PC-9 (cell line): ENCODE measurements around the gene RBMS3. TPM values are rescaled to one million over a fixed set of nuclear protein-coding genes. Genes with fewer than 3 reads are reported as not detected.
"Not testable (repeated sequence)": the region's sequence is repeated elsewhere in the genome, so short reads cannot be mapped to it uniquely, and the experiment has no call there.

Experiments
- BruUV-seq: library from RNA; stranded (reverse); fragments of 400-500 nt; replicated peaks from 2 replicates; lab custom pipeline; 2021; lab: Mats Ljungman, UMichigan
- CTCF ChIA-PET: fragments of 300-600 bp; sonication (Branson Sonifier 250); formaldehyde crosslinking; loops from one replicate; lab custom pipeline; 2022; ENCODE audit warnings: antibody characterized with exemption; lab: Charles Lee
- POLR2A ChIA-PET: fragments of 300-600 bp; sonication (Branson Sonifier 250); formaldehyde crosslinking; loops from one replicate; lab custom pipeline; 2022; ENCODE audit warnings: antibody characterized with exemption; ENCODE audit not compliant: unreplicated experiment; lab: Charles Lee
- DNase-seq, 2 experiments: peaks; one replicate each; pipeline versions ENCODE4 v3.0.0 to v3.0.0-alpha.2; 2015 to 2022; ENCODE audit warnings: mixed read lengths in 1 of 2
- H2AFZ ChIP-seq: fragments of 200-600 bp; sonication (generic); 2 replicates; pipeline ENCODE4 v1.8.1; 2017; ENCODE audit warnings: antibody characterized with exemption
- H3F3A ChIP-seq: fragments of 200-600 bp; sonication (generic); 2 replicates; pipeline ENCODE4 v1.8.1; 2017; ENCODE audit warnings: antibody characterized with exemption, mild to moderate bottlenecking, low read depth; ENCODE audit not compliant: insufficient read depth
- H3K27ac ChIP-seq: fragments of 200-600 bp; sonication (generic); 2 replicates; pipeline ENCODE4 v1.6.1; 2016; ENCODE audit warnings: mixed run types
- H3K27me3 ChIP-seq: fragments of 200-600 bp; sonication (generic); 2 replicates; pipeline ENCODE4 v1.6.1; 2016; ENCODE audit warnings: low read depth, mixed run types; ENCODE audit not compliant: insufficient read depth
- H3K36me3 ChIP-seq: fragments of 200-600 bp; sonication (generic); 2 replicates; pipeline ENCODE4 v1.6.1; 2016; ENCODE audit warnings: low read depth, mixed run types
- H3K4me1 ChIP-seq: fragments of 200-600 bp; sonication (generic); replicated peaks from 2 replicates; pipeline ENCODE4 v1.6.1; 2016; ENCODE audit warnings: mixed run types; ENCODE audit not compliant: insufficient read depth
- H3K4me2 ChIP-seq: fragments of 200-600 bp; sonication (generic); 2 replicates; pipeline ENCODE4 v1.6.1; 2017; ENCODE audit warnings: mixed run types
- H3K4me3 ChIP-seq: fragments of 200-600 bp; sonication (generic); 2 replicates; pipeline ENCODE4 v1.6.1; 2016; ENCODE audit warnings: mixed run types
- H3K79me2 ChIP-seq: fragments of 200-600 bp; sonication (generic); 2 replicates; pipeline ENCODE4 v1.6.1; 2017; ENCODE audit warnings: low read depth, mixed run types
- H3K9me2 ChIP-seq: fragments of 200-600 bp; sonication (generic); 2 replicates; pipeline ENCODE4 v1.8.1; 2017; ENCODE audit warnings: mild to moderate bottlenecking; ENCODE audit not compliant: insufficient read depth
- H3K9me3 ChIP-seq: fragments of 200-600 bp; sonication (generic); 2 replicates; pipeline ENCODE4 v1.8.1; 2016; ENCODE audit warnings: low read depth; ENCODE audit not compliant: insufficient read depth
- H4K20me1 ChIP-seq: fragments of 200-600 bp; sonication (generic); 2 replicates; pipeline ENCODE4 v1.8.1; 2017; ENCODE audit not compliant: insufficient read depth
- CTCF ChIP-seq: fragments of 200-600 bp; sonication (generic); conservative IDR thresholded peaks from 2 replicates; pipeline ENCODE4 v1.6.1; 2017; ENCODE audit warnings: mixed run types, antibody characterized with exemption, mild to moderate bottlenecking, moderate library complexity
- EZH2 ChIP-seq: fragments of 200-600 bp; sonication (generic); IDR thresholded peaks from 2 replicates; pipeline ENCODE4 v1.8.0; 2017; ENCODE audit warnings: antibody characterized with exemption, low read depth
- intact Hi-C: fragments of 100-400 bp; cut with micrococcal nuclease; formaldehyde crosslinking; loops from one replicate; pipeline ENCODE4 v1.10.0; 2022; ENCODE audit not compliant: unreplicated experiment
- total RNA-seq: library from RNA; stranded (reverse); gene quantifications from 2 replicates; pipeline ENCODE4 v1.2.3, GENCODE V29; 2021

Gene RBMS3
- total RNA-seq, 1 experiment from 2014 or later, result 3.5 TPM

DNA sequence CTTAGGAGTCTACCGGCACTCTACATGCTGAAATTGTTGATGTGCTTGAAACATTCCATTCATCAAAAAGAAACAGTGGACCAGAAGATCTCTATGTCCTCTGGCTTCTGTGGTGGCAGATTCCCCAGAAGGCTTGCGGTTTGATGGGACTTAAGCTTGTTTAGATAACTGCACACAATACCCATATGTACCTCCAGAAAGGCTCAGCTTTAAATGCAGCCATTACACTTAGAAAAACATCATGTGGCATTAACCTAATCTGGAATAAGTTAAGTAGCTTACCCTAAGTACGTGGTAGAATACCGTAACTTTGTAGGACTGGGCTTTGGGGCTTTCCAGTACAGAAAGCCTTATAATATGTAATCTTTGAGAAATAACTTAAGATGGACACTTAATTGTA is 187.3 kb downstream of the RBMS3 start:
- BruUV-seq, result no TSS peak
- intact Hi-C loops, result no loop called here

DNA sequence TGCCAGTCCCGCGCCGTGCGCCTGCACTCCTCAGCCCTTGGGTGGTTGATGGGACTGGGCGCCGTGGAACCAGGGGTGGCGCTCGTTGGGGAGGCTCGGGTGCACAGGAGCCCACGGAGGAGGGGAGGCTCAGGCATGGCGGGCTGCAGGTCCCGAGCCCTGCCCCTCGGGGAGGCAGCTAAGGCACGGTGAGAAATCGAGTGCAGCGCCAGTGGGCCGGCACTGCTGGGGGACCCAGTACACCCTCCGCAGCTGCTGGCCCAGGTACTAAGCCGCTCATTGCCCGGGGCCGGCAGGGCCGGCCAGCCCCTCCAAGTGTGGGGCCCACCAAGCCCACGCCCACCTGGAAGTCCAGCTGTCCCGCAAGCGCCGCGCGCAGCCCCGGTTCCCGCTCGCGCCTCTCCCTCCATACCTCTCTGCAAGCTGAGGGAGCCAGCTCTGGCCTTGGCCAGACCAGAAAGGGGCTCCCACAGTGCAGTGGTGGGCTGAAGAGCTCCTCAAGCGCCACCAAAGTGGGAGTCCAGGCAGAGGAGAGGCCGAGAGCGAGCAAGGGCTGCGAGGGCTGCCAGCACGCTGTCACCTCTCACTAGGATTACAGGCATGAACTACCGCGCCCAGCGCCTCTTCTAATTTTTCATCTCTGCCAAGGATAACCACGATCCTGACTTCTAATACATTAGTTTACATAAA is 192.8 kb downstream of the RBMS3 start:
- H2AFZ ChIP-seq, intact Hi-C loops, BruUV-seq, H3K4me2 ChIP-seq, H3K4me1 ChIP-seq, H3K27ac ChIP-seq, H3K4me3 ChIP-seq, POLR2A ChIA-PET, H3K9me3 ChIP-seq, H3K9me2 ChIP-seq, DNase-seq, H3K79me2 ChIP-seq, H3K27me3 ChIP-seq, H3F3A ChIP-seq, H4K20me1 ChIP-seq, H3K36me3 ChIP-seq: not testable (repeated sequence)
- CTCF ChIA-PET, result interaction anchor here (0.6 kb wide), 1 partner anchor 208 kb away, joined by 4 read pairs; no protein-coding TSS in a partner anchor

More for the DNA sequence above, 187.3 kb downstream of the RBMS3 start:
- Histone ChIP-seq H3K4me2 (no peak overlapping the region), H3K27me3 (no peaks in the 10 kb centered on the region), H3K27ac (no peak overlapping the region), H3K4me1 (no peaks in the 10 kb centered on the region), H4K20me1 (no peaks in the 10 kb centered on the region), H3K79me2 (no peaks in the 10 kb centered on the region), H2AFZ (no peak overlapping the region), H3K9me3 (no peaks in the 10 kb centered on the region), H3K9me2 (no peaks in the 10 kb centered on the region), H3K36me3 (no peaks in the 10 kb centered on the region), H3K4me3 (no peak overlapping the region), H3F3A (no peaks in the 10 kb centered on the region)
- POLR2A ChIA-PET, result no interaction called here
- no peak for DNase-seq
- CTCF ChIA-PET, result no interaction called here
- TF ChIP-seq CTCF (no peak), EZH2 (no peak)

DNA sequence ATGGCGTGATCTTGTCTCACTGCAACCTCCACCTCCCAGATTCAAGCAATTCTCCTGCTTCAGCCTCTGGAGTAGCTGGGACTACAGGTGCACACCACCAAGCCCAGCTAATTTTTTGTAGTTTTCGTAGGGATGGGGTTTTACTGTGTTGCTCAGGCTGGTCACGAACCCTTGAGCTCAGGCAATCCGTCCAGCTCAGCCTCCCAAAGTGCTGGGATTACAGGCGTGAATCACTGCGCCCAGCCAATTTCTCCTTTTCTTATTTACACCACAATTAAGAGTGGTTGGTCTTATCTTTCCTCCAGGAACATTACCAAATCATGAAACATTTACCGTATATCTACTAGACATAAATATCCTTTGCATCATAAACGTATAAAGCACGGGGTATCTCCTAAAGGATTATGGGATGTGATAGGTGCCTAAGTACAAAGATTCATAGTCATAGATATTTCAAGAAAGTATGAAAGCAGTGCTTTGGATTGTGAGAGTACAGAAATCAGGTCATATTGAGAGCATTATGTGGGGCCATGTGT is 194.5 kb downstream of the RBMS3 start:
- Histone ChIP-seq H3K79me2 (no peaks in the 10 kb centered on the region), H4K20me1 (no peaks in the 10 kb centered on the region), H3K4me3 (no peak overlapping the region), H2AFZ (no peak overlapping the region), H3K27ac (no peak overlapping the region), H3K4me2 (no peak overlapping the region), H3K27me3 (no peaks in the 10 kb centered on the region), H3K4me1 (no peaks in the 10 kb centered on the region), H3F3A (no peaks in the 10 kb centered on the region), H3K36me3 (no peaks in the 10 kb centered on the region), H3K9me2 (no peaks in the 10 kb centered on the region), H3K9me3 (no peaks in the 10 kb centered on the region)
- POLR2A ChIA-PET, result no interaction called here
- no TSS peak for BruUV-seq
- DNase-seq, result no peak
- intact Hi-C loops, result no loop called here
- CTCF ChIA-PET, result interaction anchor here (0.5 kb wide), 1 partner anchor 12 kb away, joined by 9 read pairs; no protein-coding TSS in a partner anchor
- no peak for TF ChIP-seq CTCF
- no peak for TF ChIP-seq EZH2
